ENCODE measurements around the gene PPARD.

The PPARD gene

GRCh38 chr6:35474942-35475570 is 132.7 kb downstream of the PPARD start:
- DNase-seq: no peak

- no peak for DNase-seq
Observed at GRCh38 chr6:35475573-35475972, 133.2 kb downstream of the PPARD start.

- no peak for DNase-seq
Observed at GRCh38 chr6:35476004-35476403, 133.6 kb downstream of the PPARD start.

GRCh38 chr6:35477028-35477427 is 134.7 kb downstream of the PPARD start:
- DNase-seq: no peak

Measured in CD4-positive, alpha-beta T cell treated with Interleukin-21 for 1 hour (primary cell).